Erythroblast (primary cell): ENCODE results near the gene NHS.

ENCODE experiments used
- GATA1 ChIP-seq: IDR thresholded peaks from 2 replicates; pipeline ENCODE4 v1.6.1; 2011; ENCODE audit warnings: low read depth, mild to moderate bottlenecking, control low read depth, low read length, moderate library complexity
- POLR2A ChIP-seq: IDR thresholded peaks from 2 replicates; pipeline ENCODE4 v1.6.1; 2011; ENCODE audit warnings: mild to moderate bottlenecking, low read length

GRCh38 chrX:17656556-17656955, 281.6 kb downstream of the NHS start:
- TF ChIP-seq POLR2A (no peak), GATA1 (no peak)
